HCT116 (cell line): Measurements from ENCODE around the gene ENOPH1. TPM values are rescaled to one million over a fixed set of nuclear protein-coding genes. Genes with fewer than 3 reads are reported as not detected.

Source experiments
- ATAC-seq: fragments of 200-7000 bp; cut with Tn5 transposase; 2 replicates; pipeline ENCODE4 v1.9.1; 2020; ENCODE audit warnings: mild to moderate bottlenecking, moderate library complexity
- BruUV-seq: library from RNA; stranded (reverse); fragments of 400-500 nt; replicated peaks from 2 replicates; lab custom pipeline; 2021; lab: Mats Ljungman, UMichigan
- CTCF ChIA-PET: fragments of 300-600 bp; sonication (Branson Sonifier 250); formaldehyde crosslinking; loops from one replicate; lab custom pipeline; 2021; ENCODE audit warnings: antibody characterized with exemption; lab: Charles Lee
- POLR2A ChIA-PET: fragments of 300-600, 350-600 bp; sonication (Branson Sonifier 250); formaldehyde crosslinking; loops from one replicate; lab custom pipeline; 2021; ENCODE audit warnings: antibody characterized with exemption; lab: Charles Lee
- RAD21 ChIA-PET, 2 experiments: fragments of 300-600 bp; sonication (Branson Sonifier 250); formaldehyde crosslinking; loops; one replicate each; lab custom pipeline; 2023; ENCODE audit warnings: low total read pairs in 2 of 2; ENCODE audit not compliant: uncharacterized antibody in 2 of 2, unreplicated experiment in 2 of 2, low non-redundant PET in 1 of 2; lab: Charles Lee
- DNase-seq: peaks from one replicate; pipeline ENCODE4 v3.0.0-alpha.2; 2010; ENCODE audit warnings: low read depth, low spot score
- H2AFZ ChIP-seq: fragments of 200-600 bp; shearing (Covaris generic), sonication (generic); 2 replicates; pipeline ENCODE4 v1.6.1; 2017; ENCODE audit warnings: low read depth, mixed run types, mixed read lengths, antibody characterized with exemption, low read length; ENCODE audit not compliant: poor library complexity, severe bottlenecking
- H3K27ac ChIP-seq: 2 replicates; pipeline ENCODE4 v1.5.1; 2012; ENCODE audit warnings: low read depth, low read length
- H3K27me3 ChIP-seq: fragments of 200-600 bp; sonication (generic); 2 replicates; pipeline ENCODE4 v1.6.1; 2016; ENCODE audit warnings: mixed run types, low read length, mixed read lengths; ENCODE audit not compliant: insufficient read depth
- H3K36me3 ChIP-seq, 2 experiments: fragments of 200-500 bp in 1 of 2; fragments of 200-600 bp in 1 of 2; sonication (Bioruptor generic) in 1 of 2; sonication (generic) in 1 of 2; 2 replicates each; pipeline versions ENCODE4 v1.5.1 to v1.6.1; 2014 to 2016; ENCODE audit warnings: low read length in 2 of 2, inconsistent platforms in 1 of 2, mixed read lengths in 1 of 2, mixed run types in 1 of 2; ENCODE audit not compliant: insufficient read depth in 2 of 2, control insufficient read depth in 1 of 2
- H3K4me1 ChIP-seq, 2 experiments: fragments of 200-600 bp in 1 of 2; sonication (generic) in 1 of 2; 2 replicates each; pipeline versions ENCODE4 v1.5.1 to v1.6.1; 2012 to 2017; ENCODE audit warnings: low read length in 2 of 2, inconsistent platforms in 1 of 2, mild to moderate bottlenecking in 1 of 2, mixed read lengths in 1 of 2, mixed run types in 1 of 2, moderate library complexity in 1 of 2; ENCODE audit not compliant: insufficient read depth in 2 of 2, control insufficient read depth in 1 of 2
- H3K4me2 ChIP-seq: fragments of 200-600 bp; sonication (generic); 2 replicates; pipeline ENCODE4 v1.6.1; 2017; ENCODE audit warnings: mixed run types, low read length, mixed read lengths
- H3K4me3 ChIP-seq, 2 experiments: fragments of 200-600 bp in 1 of 2; sonication (generic) in 1 of 2; replicated peaks in 1 of 2; 2 replicates each; pipeline ENCODE4 v1.5.1; 2011 to 2016; ENCODE audit warnings: low read length in 2 of 2, control low read depth in 1 of 2, low read depth in 1 of 2, mild to moderate bottlenecking in 1 of 2, mixed read lengths in 1 of 2, mixed run types in 1 of 2
- H3K79me2 ChIP-seq: fragments of 200-600 bp; sonication (generic); 2 replicates; pipeline ENCODE4 v1.6.1; 2017; ENCODE audit warnings: mild to moderate bottlenecking, mixed run types, low read length, moderate library complexity, mixed read lengths; ENCODE audit not compliant: insufficient read depth
- H3K9ac ChIP-seq: fragments of 200-600 bp; sonication (generic); 2 replicates; pipeline ENCODE4 v1.6.1; 2016; ENCODE audit warnings: low read length, mixed read lengths
- H3K9me2 ChIP-seq: fragments of 200-600 bp; sonication (generic), shearing (Covaris generic); 2 replicates; pipeline ENCODE4 v1.6.1; 2017; ENCODE audit warnings: mixed run types, mild to moderate bottlenecking, moderate library complexity; ENCODE audit not compliant: insufficient read depth
- H3K9me3 ChIP-seq, 2 experiments: fragments of 200-500 bp in 1 of 2; fragments of 200-600 bp in 1 of 2; sonication (Bioruptor generic) in 1 of 2; sonication (generic) in 1 of 2; 2 replicates each; pipeline ENCODE4 v1.6.1; 2014 to 2017; ENCODE audit warnings: low read length in 2 of 2, mixed read lengths in 2 of 2, inconsistent platforms in 1 of 2, low read depth in 1 of 2, mild to moderate bottlenecking in 1 of 2, mixed run types in 1 of 2, moderate library complexity in 1 of 2; ENCODE audit not compliant: control insufficient read depth in 1 of 2, insufficient read depth in 1 of 2
- H4K20me1 ChIP-seq: fragments of 200-600 bp; sonication (generic), shearing (Covaris generic); 2 replicates; pipeline ENCODE4 v1.6.1; 2017; ENCODE audit warnings: mixed run types, mild to moderate bottlenecking, moderate library complexity; ENCODE audit not compliant: insufficient read depth
- CBX3 ChIP-seq: IDR thresholded peaks from 2 replicates; pipeline ENCODE4 v1.6.1; 2012; ENCODE audit warnings: low read depth
- CEBPB ChIP-seq: IDR thresholded peaks from 2 replicates; pipeline ENCODE4 v1.6.1; 2012; ENCODE audit warnings: low read depth
- EGR1 ChIP-seq: IDR thresholded peaks from 2 replicates; pipeline ENCODE4 v1.6.1; 2012; ENCODE audit warnings: low read depth
- SIN3A ChIP-seq: IDR thresholded peaks from 2 replicates; pipeline ENCODE4 v1.6.1; 2012; ENCODE audit warnings: low read depth
- SRF ChIP-seq: IDR thresholded peaks from 2 replicates; pipeline ENCODE4 v1.6.1; 2012; ENCODE audit warnings: low read depth
- intact Hi-C: fragments of 100-400 bp; cut with micrococcal nuclease; formaldehyde crosslinking; loops from 2 replicates; pipeline ENCODE4 v1.10.0; 2022
- total RNA-seq: library from RNA; stranded (reverse); gene quantifications from one replicate; pipeline ENCODE4 v1.2.1, GENCODE V29; 2021; ENCODE audit not compliant: unreplicated experiment
- TF ChIP-seq, protein P1 (sequence below): IDR thresholded peaks from 2 replicates; pipeline ENCODE4 v1.6.1; 2012; ENCODE audit warnings: low read depth
- TF ChIP-seq, protein P2 (sequence below): IDR thresholded peaks from 2 replicates; pipeline ENCODE4 v1.6.1; 2011; ENCODE audit warnings: mild to moderate bottlenecking, low read length, moderate library complexity; ENCODE audit not compliant: insufficient replicate concordance; ENCODE audit errors: extremely low read depth
- TF ChIP-seq, protein P3 (sequence below), 3 experiments: fragments of 200-600 bp in 1 of 3; sonication (generic) in 1 of 3; IDR thresholded peaks in 2 of 3; conservative IDR thresholded peaks in 1 of 3; 2 replicates each; pipeline ENCODE4 v1.5.1; 2012 to 2017; ENCODE audit warnings: low read depth in 2 of 3, low read length in 2 of 3, antibody characterized with exemption in 1 of 3, borderline replicate concordance in 1 of 3, control low read depth in 1 of 3, mild to moderate bottlenecking in 1 of 3, mixed read lengths in 1 of 3, mixed run types in 1 of 3, moderate library complexity in 1 of 3; ENCODE audit not compliant: insufficient read depth in 1 of 3

The ENOPH1 gene
- total RNA-seq, 1 experiment from 2014 or later = 53.4 TPM

DNA sequence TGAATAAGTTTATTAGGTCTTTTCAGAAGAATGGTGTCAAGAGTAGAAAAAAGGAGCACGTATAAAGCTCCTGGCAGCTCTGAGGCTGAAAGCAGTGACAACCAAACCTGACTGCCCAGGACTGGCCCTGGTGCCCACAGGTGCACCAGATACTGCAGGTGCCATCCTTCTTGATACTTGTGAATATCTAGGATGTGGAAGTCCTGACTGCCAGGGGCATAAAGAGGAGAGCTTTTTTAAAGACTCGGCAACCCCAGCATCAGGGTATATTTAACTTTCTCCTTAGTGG, 70.7 kb downstream of the ENOPH1 start:
- TF ChIP-seq CBX3 (no peak), SIN3A (no peak), SRF (no peak), EGR1 (no peak)
- TF ChIP-seq, protein P1, sequence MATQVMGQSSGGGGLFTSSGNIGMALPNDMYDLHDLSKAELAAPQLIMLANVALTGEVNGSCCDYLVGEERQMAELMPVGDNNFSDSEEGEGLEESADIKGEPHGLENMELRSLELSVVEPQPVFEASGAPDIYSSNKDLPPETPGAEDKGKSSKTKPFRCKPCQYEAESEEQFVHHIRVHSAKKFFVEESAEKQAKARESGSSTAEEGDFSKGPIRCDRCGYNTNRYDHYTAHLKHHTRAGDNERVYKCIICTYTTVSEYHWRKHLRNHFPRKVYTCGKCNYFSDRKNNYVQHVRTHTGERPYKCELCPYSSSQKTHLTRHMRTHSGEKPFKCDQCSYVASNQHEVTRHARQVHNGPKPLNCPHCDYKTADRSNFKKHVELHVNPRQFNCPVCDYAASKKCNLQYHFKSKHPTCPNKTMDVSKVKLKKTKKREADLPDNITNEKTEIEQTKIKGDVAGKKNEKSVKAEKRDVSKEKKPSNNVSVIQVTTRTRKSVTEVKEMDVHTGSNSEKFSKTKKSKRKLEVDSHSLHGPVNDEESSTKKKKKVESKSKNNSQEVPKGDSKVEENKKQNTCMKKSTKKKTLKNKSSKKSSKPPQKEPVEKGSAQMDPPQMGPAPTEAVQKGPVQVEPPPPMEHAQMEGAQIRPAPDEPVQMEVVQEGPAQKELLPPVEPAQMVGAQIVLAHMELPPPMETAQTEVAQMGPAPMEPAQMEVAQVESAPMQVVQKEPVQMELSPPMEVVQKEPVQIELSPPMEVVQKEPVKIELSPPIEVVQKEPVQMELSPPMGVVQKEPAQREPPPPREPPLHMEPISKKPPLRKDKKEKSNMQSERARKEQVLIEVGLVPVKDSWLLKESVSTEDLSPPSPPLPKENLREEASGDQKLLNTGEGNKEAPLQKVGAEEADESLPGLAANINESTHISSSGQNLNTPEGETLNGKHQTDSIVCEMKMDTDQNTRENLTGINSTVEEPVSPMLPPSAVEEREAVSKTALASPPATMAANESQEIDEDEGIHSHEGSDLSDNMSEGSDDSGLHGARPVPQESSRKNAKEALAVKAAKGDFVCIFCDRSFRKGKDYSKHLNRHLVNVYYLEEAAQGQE = no peak
- intact Hi-C loops = no loop called here
- H2AFZ ChIP-seq = no peak overlapping the region
- H3K4me3 ChIP-seq = no peak overlapping the region
- no peaks in the 10 kb centered on the region for H3K9me3 ChIP-seq
- CTCF ChIA-PET = no interaction called here
- no peak overlapping the region for H3K4me2 ChIP-seq
- H3K79me2 ChIP-seq = no peaks in the 10 kb centered on the region
- no peak overlapping the region for H3K27ac ChIP-seq
- no peaks in the 10 kb centered on the region for H3K9me2 ChIP-seq
- no peaks in the 10 kb centered on the region for H4K20me1 ChIP-seq
- no peak overlapping the region for H3K9ac ChIP-seq
- H3K4me1 ChIP-seq = no peaks in the 10 kb centered on the region
- RAD21 ChIA-PET = no interaction called here
- DNase-seq (no peak), ATAC-seq (no peak)
- BruUV-seq = no TSS peak
- no peaks in the 10 kb centered on the region for H3K27me3 ChIP-seq
- H3K36me3 ChIP-seq = no peaks in the 10 kb centered on the region
- POLR2A ChIA-PET = no interaction called here

DNA sequence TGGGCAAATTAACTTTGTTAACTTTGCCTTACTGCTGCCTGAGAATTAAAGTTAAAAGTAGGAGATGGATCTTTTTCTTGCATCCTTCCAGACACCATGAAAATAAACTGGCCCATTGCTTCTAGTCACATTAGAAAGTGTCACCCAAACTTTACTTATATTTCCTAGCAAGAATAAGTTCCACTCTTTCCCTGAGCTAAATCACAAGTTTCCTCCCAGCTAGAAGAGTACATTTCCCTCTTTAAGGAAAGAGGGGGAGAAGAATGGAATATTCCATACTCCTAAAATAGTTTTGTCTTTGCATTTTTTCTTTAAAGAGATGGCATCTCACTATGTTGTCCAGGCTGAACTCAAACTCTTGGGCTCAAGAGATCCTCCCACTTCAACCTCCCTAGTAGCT, 77.6 kb downstream of the ENOPH1 start:
- Histone ChIP-seq H3K9ac (no peak overlapping the region), H3K9me3 (no peaks in the 10 kb centered on the region), H3K9me2 (no peaks in the 10 kb centered on the region), H3K79me2 (no peaks in the 10 kb centered on the region), H4K20me1 (no peaks in the 10 kb centered on the region), H3K4me1 (no peaks in the 10 kb centered on the region), H3K27me3 (peaks cover 19% of the 10 kb centered on the region), H2AFZ (no peak overlapping the region), H3K4me3 (no peak overlapping the region), H3K36me3 (no peaks in the 10 kb centered on the region), H3K27ac (no peak overlapping the region), H3K4me2 (no peak overlapping the region)
- DNase-seq = no peak
- no peak for ATAC-seq
- RAD21 ChIA-PET = no interaction called here
- CTCF ChIA-PET = no interaction called here
- BruUV-seq = no TSS peak
- POLR2A ChIA-PET = no interaction called here
- intact Hi-C loops = no loop called here
- TF ChIP-seq CEBPB (no peak), SRF (no peak), SIN3A (no peak)
- TF ChIP-seq, protein P2, sequence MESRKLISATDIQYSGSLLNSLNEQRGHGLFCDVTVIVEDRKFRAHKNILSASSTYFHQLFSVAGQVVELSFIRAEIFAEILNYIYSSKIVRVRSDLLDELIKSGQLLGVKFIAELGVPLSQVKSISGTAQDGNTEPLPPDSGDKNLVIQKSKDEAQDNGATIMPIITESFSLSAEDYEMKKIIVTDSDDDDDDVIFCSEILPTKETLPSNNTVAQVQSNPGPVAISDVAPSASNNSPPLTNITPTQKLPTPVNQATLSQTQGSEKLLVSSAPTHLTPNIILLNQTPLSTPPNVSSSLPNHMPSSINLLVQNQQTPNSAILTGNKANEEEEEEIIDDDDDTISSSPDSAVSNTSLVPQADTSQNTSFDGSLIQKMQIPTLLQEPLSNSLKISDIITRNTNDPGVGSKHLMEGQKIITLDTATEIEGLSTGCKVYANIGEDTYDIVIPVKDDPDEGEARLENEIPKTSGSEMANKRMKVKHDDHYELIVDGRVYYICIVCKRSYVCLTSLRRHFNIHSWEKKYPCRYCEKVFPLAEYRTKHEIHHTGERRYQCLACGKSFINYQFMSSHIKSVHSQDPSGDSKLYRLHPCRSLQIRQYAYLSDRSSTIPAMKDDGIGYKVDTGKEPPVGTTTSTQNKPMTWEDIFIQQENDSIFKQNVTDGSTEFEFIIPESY = no peak
- TF ChIP-seq, protein P3, sequence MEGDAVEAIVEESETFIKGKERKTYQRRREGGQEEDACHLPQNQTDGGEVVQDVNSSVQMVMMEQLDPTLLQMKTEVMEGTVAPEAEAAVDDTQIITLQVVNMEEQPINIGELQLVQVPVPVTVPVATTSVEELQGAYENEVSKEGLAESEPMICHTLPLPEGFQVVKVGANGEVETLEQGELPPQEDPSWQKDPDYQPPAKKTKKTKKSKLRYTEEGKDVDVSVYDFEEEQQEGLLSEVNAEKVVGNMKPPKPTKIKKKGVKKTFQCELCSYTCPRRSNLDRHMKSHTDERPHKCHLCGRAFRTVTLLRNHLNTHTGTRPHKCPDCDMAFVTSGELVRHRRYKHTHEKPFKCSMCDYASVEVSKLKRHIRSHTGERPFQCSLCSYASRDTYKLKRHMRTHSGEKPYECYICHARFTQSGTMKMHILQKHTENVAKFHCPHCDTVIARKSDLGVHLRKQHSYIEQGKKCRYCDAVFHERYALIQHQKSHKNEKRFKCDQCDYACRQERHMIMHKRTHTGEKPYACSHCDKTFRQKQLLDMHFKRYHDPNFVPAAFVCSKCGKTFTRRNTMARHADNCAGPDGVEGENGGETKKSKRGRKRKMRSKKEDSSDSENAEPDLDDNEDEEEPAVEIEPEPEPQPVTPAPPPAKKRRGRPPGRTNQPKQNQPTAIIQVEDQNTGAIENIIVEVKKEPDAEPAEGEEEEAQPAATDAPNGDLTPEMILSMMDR (IDR thresholded peaks at IDR 0.05 in 2 of 3, conservative IDR thresholded peaks at IDR 0.05 in 1 of 3; ENCODE audit: borderline replicate concordance in 1 of 3, insufficient read depth in 1 of 3, low read depth in 2 of 3, low read length in 2 of 3) = no peak
- TF ChIP-seq, protein P1 = no peak
